Renal cortex interstitium (tissue), 15 donors: ENCODE results near the gene WDFY4. TPM values are rescaled to one million over a fixed set of nuclear protein-coding genes. Genes with fewer than 3 reads are reported as not detected.
"Not testable (repeated sequence)": the region's sequence is repeated elsewhere in the genome, so short reads cannot be mapped to it uniquely, and the experiment has no call there.

Experiments
- DNase-seq, 11 donors: peaks; one replicate each; pipeline ENCODE4 v3.0.0-alpha.2; 2013; ENCODE audit warnings: low read depth in 9 of 11, low spot score in 4 of 11; ENCODE audit errors: extremely low read depth in 1 of 11
- long read RNA-seq, 16 experiments: transcript quantifications; one replicate each; lab custom pipeline, GENCODE V29; 2026
- polyA plus RNA-seq, 3 donors: library from polyadenylated mRNA; unstranded; fragments of 120-200 nt; gene quantifications; one replicate each; pipeline ENCODE4 v1.2.1, GENCODE V29; 2013; ENCODE audit not compliant: insufficient read length in 3 of 3

WDFY4 gene
- 1 to 10 TPM in 2 of 3 donors, under 1 TPM in 1; 0.67 to 3.2 (median 2.8) TPM for polyA plus RNA-seq
- long read RNA-seq, donor 1 = 0 reads
- long read RNA-seq, donor 2 = 0 reads
- long read RNA-seq, donor 3 = 0 reads
- long read RNA-seq, donor 4 = 0 reads
- long read RNA-seq, donor 5 = 0 reads
- long read RNA-seq, donor 6 = 0 reads
- long read RNA-seq, donor 7 = 0 reads
- long read RNA-seq, donor 8 = 0 reads
- long read RNA-seq, donor 9 = 0 reads
- long read RNA-seq, donor 10 = 0 reads
- long read RNA-seq, donor 11 = 0 reads
- long read RNA-seq, donor 12 = 0 reads
- long read RNA-seq, donor 13 = 0 reads
- long read RNA-seq, donor 14 = 0 reads
- long read RNA-seq, donor 15 = 0 reads
- long read RNA-seq, donor 16 = 0 reads

GRCh38 chr10:48684792-48685623, at the start of gene WDFY4:
WDFY4 (plus strand) TSS chr10:48684873; CDS start chr10:48709733, 24,860 bp downstream.
- DNase-seq = no peak

- DNase-seq = no peak
These were observed 49.6 kb upstream of the WDFY4 start for GRCh38 chr10:48634984-48635557.

- DNase-seq = no peak
These were observed 48.4 kb upstream of the WDFY4 start for GRCh38 chr10:48636231-48636630.

DNA sequence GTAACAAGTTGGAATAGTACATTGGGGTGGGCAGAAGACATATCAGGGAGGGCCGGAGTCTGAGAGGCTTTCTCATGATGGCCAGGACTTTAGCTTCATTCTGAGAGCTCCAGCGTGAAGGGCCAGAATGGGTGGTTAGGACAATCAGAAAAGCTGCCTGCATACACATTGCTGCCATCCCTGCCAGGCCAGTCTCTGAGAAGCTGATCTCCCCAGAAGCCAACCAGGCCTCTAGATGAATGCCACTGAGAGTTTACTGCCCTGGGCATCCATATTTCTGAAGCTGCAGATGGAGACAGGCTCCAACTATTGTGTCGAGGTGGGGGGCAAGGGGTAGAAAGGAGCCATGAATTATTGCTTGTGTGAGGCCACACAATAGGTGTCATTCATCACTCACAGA, 47.8 kb upstream of the WDFY4 start:
- DNase-seq = no peak

GRCh38 chr10:48638158-48638557, 46.5 kb upstream of the WDFY4 start:
- DNase-seq = no peak

- no peak for DNase-seq
These were observed 45.7 kb upstream of the WDFY4 start for GRCh38 chr10:48638739-48639527.

GRCh38 chr10:48639632-48640031, 45.0 kb upstream of the WDFY4 start:
- no peak for DNase-seq

- no peak for DNase-seq
These were observed 44.3 kb upstream of the WDFY4 start for GRCh38 chr10:48640326-48640725.

- DNase-seq = not testable (repeated sequence)
These were observed 43.5 kb upstream of the WDFY4 start for GRCh38 chr10:48641099-48641690.

DNA sequence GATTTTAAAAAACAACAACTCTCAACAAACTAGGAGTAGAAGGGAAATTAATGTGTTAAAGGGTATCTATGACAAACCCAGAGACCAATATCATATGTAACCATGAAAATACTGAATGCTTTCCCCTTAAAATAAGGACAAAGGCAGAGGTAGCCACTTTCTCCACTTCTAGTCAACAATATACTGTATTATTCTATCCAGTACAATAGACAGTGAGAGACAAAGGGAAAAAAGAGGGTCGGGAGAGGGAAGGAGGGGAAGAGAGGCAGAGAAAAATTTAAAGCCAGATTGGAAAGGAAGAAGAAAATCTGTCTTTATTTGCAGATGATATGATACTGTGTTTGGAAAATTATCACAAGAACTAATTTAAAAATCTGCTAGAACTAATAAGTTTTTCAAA, 39.1 kb upstream of the WDFY4 start:
- no peak for DNase-seq

GRCh38 chr10:48647073-48647472, 37.6 kb upstream of the WDFY4 start:
- not testable (repeated sequence) for DNase-seq

DNA sequence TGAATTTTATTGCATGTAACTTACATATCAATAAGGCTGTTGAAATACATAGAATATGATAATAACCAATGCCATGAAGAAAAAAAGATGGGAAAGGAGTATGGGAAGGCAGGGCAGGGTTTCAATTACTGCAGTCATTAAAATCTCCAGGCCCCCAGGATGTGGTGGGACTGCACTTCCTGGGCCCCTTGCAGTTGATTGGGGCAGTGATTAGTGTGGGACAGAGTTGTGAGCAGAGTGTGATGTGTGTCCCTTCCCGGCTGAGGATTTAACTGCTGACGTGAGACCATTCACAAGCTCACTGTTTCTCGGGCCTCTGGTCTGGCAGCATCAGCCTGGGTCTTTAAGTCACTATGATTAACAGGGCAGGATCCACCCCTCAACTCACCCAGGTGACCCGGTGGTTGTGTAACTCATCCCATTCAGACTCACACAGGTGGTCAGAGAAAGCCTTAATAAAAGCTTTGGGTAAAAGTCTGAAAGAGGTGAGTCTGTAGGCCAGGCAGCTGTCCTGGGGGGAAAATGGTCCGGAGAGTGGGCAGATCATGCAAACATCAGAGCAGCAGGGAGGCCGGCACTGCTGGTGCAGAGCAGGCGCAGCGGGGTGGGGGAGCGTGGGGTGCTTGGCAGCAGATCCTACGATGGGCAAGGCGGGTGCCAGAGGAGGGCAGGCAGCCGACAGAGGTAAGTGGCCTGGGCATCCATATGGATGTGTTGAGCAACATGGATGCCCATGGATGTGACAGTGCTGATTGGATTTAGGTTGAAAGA, 36.3 kb upstream of the WDFY4 start:
- no peak for DNase-seq

- no peak for DNase-seq
These were observed 35.2 kb upstream of the WDFY4 start for GRCh38 chr10:48649349-48649944.

GRCh38 chr10:48651293-48651692, 33.4 kb upstream of the WDFY4 start:
- no peak for DNase-seq

DNA sequence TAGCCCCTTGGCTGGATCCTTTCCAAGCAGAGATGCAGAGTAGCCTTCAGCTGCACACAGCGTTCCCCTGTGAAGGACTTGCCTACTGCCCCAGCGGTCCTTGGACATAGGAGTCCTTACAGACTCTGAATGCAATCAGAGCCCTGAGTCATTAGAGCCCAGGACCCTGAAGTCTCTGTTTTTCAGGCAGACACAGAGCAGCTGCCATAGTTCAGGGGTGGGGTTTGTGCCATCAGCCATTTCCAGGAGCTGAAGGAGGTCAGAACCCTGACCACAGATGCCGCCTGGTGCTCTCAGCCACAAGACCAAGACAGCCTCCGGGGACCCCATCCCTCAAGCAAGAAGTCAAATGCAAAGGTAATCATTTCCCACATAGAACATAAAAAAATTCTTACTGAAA, 32.8 kb upstream of the WDFY4 start:
- DNase-seq = no peak

- no peak for DNase-seq
These were observed 32.3 kb upstream of the WDFY4 start for GRCh38 chr10:48652344-48652743.

DNA sequence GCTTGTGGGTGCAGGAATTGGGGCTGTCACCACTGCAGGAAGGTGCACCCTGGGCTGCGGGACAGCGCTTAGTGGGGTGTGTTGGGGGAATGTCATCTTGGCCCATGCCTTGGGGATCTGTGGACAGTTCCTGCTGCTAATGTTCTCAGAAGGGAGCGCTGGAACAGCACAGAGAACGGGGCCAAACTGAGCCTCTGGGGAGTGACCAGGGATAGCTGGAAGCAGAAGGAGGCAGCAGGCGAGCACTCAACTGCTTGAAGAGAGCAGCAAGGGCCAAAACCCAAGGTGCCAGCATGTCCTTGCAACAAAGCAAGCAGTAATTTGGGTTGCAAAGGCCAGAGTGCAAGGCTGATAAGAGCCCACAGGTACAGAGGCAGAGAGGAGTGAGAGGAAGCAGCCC, 31.3 kb upstream of the WDFY4 start:
- DNase-seq = no peak
